Keratinocyte (primary cell): ENCODE results near the gene TMEM87A.

Experiments
- EZH2 ChIP-seq: IDR thresholded peaks from one replicate; pipeline ENCODE4 v1.6.1; 2012; ENCODE audit warnings: inconsistent platforms, mild to moderate bottlenecking, low read length, moderate library complexity
- TF ChIP-seq, protein P1 (sequence below), 3 experiments: IDR thresholded peaks in 1 of 3; conservative IDR thresholded peaks in 1 of 3; optimal IDR thresholded peaks in 1 of 3; 2 replicates in 2 of 3; 3 replicates in 1 of 3; pipeline versions ENCODE3 to v1.5.1; 2011; ENCODE audit warnings: low read length in 3 of 3, mild to moderate bottlenecking in 3 of 3, moderate library complexity in 2 of 3, control low read depth in 1 of 3, inconsistent platforms in 1 of 3; ENCODE audit not compliant: insufficient read depth in 2 of 3; ENCODE audit errors: extremely low read depth in 1 of 3

DNA sequence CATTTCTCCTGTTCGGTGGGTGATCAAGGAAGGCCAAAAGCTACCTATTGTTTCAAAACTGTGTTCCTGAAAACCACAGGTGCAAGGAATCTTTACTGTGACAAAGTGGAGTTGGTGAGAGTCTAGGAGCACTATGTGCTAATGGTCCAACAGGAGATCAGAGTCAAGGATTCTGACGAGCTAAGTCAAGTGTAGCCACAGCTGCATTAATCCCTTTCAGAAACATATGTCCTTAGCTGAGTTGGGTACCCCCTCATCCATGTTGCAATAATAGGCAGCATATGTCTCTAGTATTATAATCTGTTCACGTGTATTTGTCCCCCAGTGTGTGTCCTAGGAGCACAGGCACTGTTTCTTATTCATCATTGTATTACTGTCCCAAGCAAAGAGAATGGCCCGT is 66.8 kb downstream of the TMEM87A start:
- TF ChIP-seq, protein P1, sequence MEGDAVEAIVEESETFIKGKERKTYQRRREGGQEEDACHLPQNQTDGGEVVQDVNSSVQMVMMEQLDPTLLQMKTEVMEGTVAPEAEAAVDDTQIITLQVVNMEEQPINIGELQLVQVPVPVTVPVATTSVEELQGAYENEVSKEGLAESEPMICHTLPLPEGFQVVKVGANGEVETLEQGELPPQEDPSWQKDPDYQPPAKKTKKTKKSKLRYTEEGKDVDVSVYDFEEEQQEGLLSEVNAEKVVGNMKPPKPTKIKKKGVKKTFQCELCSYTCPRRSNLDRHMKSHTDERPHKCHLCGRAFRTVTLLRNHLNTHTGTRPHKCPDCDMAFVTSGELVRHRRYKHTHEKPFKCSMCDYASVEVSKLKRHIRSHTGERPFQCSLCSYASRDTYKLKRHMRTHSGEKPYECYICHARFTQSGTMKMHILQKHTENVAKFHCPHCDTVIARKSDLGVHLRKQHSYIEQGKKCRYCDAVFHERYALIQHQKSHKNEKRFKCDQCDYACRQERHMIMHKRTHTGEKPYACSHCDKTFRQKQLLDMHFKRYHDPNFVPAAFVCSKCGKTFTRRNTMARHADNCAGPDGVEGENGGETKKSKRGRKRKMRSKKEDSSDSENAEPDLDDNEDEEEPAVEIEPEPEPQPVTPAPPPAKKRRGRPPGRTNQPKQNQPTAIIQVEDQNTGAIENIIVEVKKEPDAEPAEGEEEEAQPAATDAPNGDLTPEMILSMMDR (optimal IDR thresholded peaks at IDR 0.05 in 1 of 3, IDR thresholded peaks at IDR 0.05 in 1 of 3, conservative IDR thresholded peaks at IDR 0.05 in 1 of 3; ENCODE audit: extremely low read depth in 1 of 3, insufficient read depth in 2 of 3, low read length in 3 of 3) = no peak
- TF ChIP-seq EZH2 = no peak
